Sigmoid colon (tissue), 7 donors: ENCODE data around the gene MYL4. TPM values are rescaled to one million over a fixed set of nuclear protein-coding genes. Genes with fewer than 3 reads are reported as not detected.
"Not testable (repeated sequence)": the region's sequence is repeated elsewhere in the genome, so short reads cannot be mapped to it uniquely, and the experiment has no call there.

Experiments used
- DNase-seq: peaks from one replicate; pipeline ENCODE4 v3.0.0-alpha.2; 2019
- H3K27ac ChIP-seq, 4 donors: fragments of 200-600 bp; sonication (generic); one replicate each; pipeline ENCODE4 v1.5.1; 2016 to 2019; ENCODE audit warnings: mild to moderate bottlenecking in 1 of 4
- H3K27me3 ChIP-seq, 3 donors: fragments of 200-600 bp; sonication (generic); one replicate each; pipeline ENCODE4 v1.5.1; 2019; ENCODE audit warnings: mild to moderate bottlenecking in 1 of 3
- H3K36me3 ChIP-seq, 4 donors: fragments of 200-600 bp; sonication (generic); one replicate each; pipeline ENCODE4 v1.5.1; 2016 to 2019
- H3K4me1 ChIP-seq, 4 donors: fragments of 200-600 bp; sonication (generic); one replicate each; pipeline ENCODE4 v1.5.1; 2017 to 2019
- H3K4me3 ChIP-seq, 4 donors: fragments of 200-600 bp; sonication (generic); one replicate each; pipeline ENCODE4 v1.5.1; 2017 to 2019; ENCODE audit warnings: mild to moderate bottlenecking in 2 of 4, moderate library complexity in 1 of 4
- H3K9me3 ChIP-seq, 4 donors: fragments of 200-600 bp in 3 of 4; sonication (generic) in 3 of 4; one replicate each; pipeline versions ENCODE4 v1.5.1 to v1.6.1; 2013 to 2019
- EP300 ChIP-seq, 4 donors: sonication (generic); formaldehyde crosslinking; IDR thresholded peaks; one replicate each; pipeline ENCODE4 v1.6.1; 2017; ENCODE audit warnings: antibody characterized with exemption in 4 of 4
- POLR2A ChIP-seq, 2 donors: fragments of 450-650 bp; IDR thresholded peaks; one replicate each; pipeline ENCODE4 v1.6.1; 2016; ENCODE audit warnings: antibody characterized with exemption in 2 of 2, mild to moderate bottlenecking in 2 of 2, moderate library complexity in 2 of 2
- POLR2AphosphoS5 ChIP-seq, 4 donors: sonication (generic); formaldehyde crosslinking; IDR thresholded peaks; one replicate each; pipeline ENCODE4 v1.6.1; 2017; ENCODE audit warnings: antibody characterized with exemption in 4 of 4
- WGBS, 2 donors: extraction: QIAGEN DNeasy Blood & Tissue Kit; methylation state at CpG; one replicate each; pipeline ENCODE4 v1.1.7; 2013; 5-methylcytosine and 5-hydroxymethylcytosine counted together
- intact Hi-C: fragments of 100-400 bp; cut with DNase I; formaldehyde crosslinking; loops from one replicate; pipeline ENCODE4 v1.15.1; 2023
- polyA plus RNA-seq, 3 donors: library from polyadenylated mRNA; stranded (reverse); fragments of 200-250 nt; gene quantifications; one replicate each; pipeline ENCODE4 v1.2.3, GENCODE V29; 2013
- total RNA-seq, 4 donors: library from RNA; depleted of rRNA; stranded (reverse); fragments of >200 nt; gene quantifications; one replicate each; pipeline ENCODE4 v1.1.0, GENCODE V29; 2016
- TF ChIP-seq, protein P1 (sequence below), 4 experiments: fragments of 450-650 bp in 3 of 4; fragments of 200-600 bp in 1 of 4; IDR thresholded peaks; one replicate each; pipeline ENCODE4 v1.5.1; 2016 to 2019; ENCODE audit warnings: antibody characterized with exemption in 4 of 4, mild to moderate bottlenecking in 3 of 4, moderate library complexity in 2 of 4
- donor health status: healthy with polysubstance abuse.
- donor health status: Bipolar disorder and iron deficiency.
- donor health status: healthy.

Gene MYL4
- total and polyA plus RNA-seq, 7 donors = 0.31 to 2.8 (median 1.1) TPM; not detected in 4

- 78 to 85% methylated on average over 5 of the region's 5 CpGs for WGBS, 2 donors
- intact Hi-C loops = no loop called here
- TF ChIP-seq POLR2AphosphoS5 (IDR thresholded peaks at IDR 0.05) = no peak
- no peak for TF ChIP-seq POLR2A (IDR thresholded peaks at IDR 0.05)
- TF ChIP-seq EP300 (IDR thresholded peaks at IDR 0.05) = no peak
- TF ChIP-seq, protein P1, sequence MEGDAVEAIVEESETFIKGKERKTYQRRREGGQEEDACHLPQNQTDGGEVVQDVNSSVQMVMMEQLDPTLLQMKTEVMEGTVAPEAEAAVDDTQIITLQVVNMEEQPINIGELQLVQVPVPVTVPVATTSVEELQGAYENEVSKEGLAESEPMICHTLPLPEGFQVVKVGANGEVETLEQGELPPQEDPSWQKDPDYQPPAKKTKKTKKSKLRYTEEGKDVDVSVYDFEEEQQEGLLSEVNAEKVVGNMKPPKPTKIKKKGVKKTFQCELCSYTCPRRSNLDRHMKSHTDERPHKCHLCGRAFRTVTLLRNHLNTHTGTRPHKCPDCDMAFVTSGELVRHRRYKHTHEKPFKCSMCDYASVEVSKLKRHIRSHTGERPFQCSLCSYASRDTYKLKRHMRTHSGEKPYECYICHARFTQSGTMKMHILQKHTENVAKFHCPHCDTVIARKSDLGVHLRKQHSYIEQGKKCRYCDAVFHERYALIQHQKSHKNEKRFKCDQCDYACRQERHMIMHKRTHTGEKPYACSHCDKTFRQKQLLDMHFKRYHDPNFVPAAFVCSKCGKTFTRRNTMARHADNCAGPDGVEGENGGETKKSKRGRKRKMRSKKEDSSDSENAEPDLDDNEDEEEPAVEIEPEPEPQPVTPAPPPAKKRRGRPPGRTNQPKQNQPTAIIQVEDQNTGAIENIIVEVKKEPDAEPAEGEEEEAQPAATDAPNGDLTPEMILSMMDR (IDR thresholded peaks at IDR 0.05) = no peak
- Histone ChIP-seq H3K27ac (no peak overlapping the region), H3K4me3 (no peak overlapping the region), H3K27me3 (no peaks in the 10 kb centered on the region), H3K9me3 (no peaks in the 10 kb centered on the region), H3K4me1 (peaks cover 0 to 21% (median 17%) of the 10 kb centered on the region in 4 donors), H3K36me3 (no peaks in the 10 kb centered on the region)
- no peak for DNase-seq
Measured at GRCh38 chr17:47223460-47223859, 14.3 kb downstream of the MYL4 start.

DNA sequence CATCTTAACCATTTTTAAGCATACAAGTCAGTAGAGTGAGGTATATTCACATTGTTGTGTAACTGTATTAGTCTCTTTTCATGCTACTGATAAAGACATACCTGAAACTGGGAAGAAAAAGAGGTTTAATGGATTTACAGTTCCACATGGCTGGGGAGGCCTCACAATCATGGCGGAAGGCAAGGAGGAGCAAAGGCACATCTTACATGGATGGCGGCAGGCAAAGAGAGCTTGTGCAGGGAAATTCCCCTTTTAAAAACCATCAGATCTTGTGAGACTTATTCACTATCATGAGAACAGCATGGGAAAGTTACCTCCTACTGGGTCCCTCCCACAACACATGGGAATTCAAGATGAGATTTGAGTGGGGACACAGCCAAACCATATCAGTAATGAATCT, 14.9 kb downstream of the MYL4 start:
- H3K4me3 ChIP-seq, DNase-seq, intact Hi-C loops, H3K27me3 ChIP-seq, H3K9me3 ChIP-seq, H3K36me3 ChIP-seq: not testable (repeated sequence)
- peak overlapping the region in 3 of 4 donors; percentile 63 to 82 (median 77) for H3K27ac ChIP-seq
- H3K4me1 ChIP-seq = peaks cover 0 to 21% (median 17%) of the 10 kb centered on the region in 4 donors
- 97 to 99% methylated on average over 2 of the region's 2 CpGs for WGBS, 2 donors

DNA sequence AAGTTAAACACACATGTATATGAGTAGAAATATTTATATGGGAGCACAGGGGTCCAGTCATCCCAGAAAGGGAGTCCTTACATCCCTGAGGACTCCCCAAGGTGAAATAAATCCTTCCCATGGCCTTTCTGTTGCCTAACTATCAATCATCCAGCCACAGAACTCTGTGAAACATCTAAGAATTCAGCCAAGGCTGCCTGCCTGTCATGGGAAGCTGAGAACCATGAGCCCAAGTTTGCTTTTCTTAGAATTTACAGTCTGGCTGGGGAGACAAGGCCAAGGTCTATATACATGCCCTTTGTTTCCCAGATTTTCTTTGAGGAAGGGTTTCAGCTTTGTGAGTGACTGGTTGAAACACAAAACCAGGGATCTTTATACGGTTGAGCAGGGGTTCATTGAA, 15.8 kb downstream of the MYL4 start:
- DNase-seq = no peak
- Histone ChIP-seq H3K27ac (peak overlapping the region; percentile 54 to 82 (median 70)), H3K4me1 (peaks cover 0 to 26% (median 21%) of the 10 kb centered on the region in 4 donors), H3K9me3 (no peaks in the 10 kb centered on the region), H3K27me3 (no peaks in the 10 kb centered on the region), H3K36me3 (no peaks in the 10 kb centered on the region), H3K4me3 (no peak overlapping the region)
- intact Hi-C loops = no loop called here
- TF ChIP-seq POLR2AphosphoS5 (IDR thresholded peaks at IDR 0.05) (no peak), EP300 (IDR thresholded peaks at IDR 0.05) (no peak), POLR2A (IDR thresholded peaks at IDR 0.05) (no peak)
- TF ChIP-seq, protein P1 (IDR thresholded peaks at IDR 0.05) = no peak
- 69 to 73% methylated on average over 1 of the region's 1 CpG for WGBS, 2 donors

DNA sequence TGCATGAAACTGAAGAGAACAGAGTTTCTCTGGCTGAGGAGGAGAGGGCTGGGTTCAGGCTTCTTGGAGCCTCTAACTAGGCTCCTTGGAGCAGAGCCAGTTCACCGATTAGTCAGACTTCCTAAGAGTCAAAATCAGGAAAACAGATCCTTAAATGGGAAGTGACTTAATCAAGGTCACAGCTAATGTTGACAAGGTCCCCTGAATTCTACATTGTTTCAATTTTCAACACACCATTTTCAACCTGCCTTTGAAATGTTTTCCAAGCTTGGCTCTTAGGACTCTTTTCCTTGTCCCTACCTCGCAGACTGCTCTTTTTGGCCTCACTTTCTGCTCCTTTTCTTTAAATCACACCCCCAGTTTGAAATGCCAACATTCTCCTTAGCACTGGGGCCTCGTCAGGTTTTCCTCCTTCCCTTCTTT, 16.3 kb downstream of the MYL4 start:
- Histone ChIP-seq H3K4me1 (peaks cover 0 to 31% (median 26%) of the 10 kb centered on the region in 4 donors), H3K4me3 (no peak overlapping the region), H3K27ac (peak overlapping the region; percentile 54 to 82 (median 70)), H3K27me3 (no peaks in the 10 kb centered on the region), H3K36me3 (no peaks in the 10 kb centered on the region), H3K9me3 (no peaks in the 10 kb centered on the region)
- TF ChIP-seq, protein P1 (IDR thresholded peaks at IDR 0.05) = no peak
- TF ChIP-seq EP300 (IDR thresholded peaks at IDR 0.05) (no peak), POLR2A (IDR thresholded peaks at IDR 0.05) (no peak), POLR2AphosphoS5 (IDR thresholded peaks at IDR 0.05) (peak in 2 of 4 donors; percentile 16 to 44)
- 52 to 55% methylated on average over 3 of the region's 3 CpGs for WGBS, 2 donors
- peak; percentile 92 for DNase-seq
- intact Hi-C loops = no loop called here

DNA sequence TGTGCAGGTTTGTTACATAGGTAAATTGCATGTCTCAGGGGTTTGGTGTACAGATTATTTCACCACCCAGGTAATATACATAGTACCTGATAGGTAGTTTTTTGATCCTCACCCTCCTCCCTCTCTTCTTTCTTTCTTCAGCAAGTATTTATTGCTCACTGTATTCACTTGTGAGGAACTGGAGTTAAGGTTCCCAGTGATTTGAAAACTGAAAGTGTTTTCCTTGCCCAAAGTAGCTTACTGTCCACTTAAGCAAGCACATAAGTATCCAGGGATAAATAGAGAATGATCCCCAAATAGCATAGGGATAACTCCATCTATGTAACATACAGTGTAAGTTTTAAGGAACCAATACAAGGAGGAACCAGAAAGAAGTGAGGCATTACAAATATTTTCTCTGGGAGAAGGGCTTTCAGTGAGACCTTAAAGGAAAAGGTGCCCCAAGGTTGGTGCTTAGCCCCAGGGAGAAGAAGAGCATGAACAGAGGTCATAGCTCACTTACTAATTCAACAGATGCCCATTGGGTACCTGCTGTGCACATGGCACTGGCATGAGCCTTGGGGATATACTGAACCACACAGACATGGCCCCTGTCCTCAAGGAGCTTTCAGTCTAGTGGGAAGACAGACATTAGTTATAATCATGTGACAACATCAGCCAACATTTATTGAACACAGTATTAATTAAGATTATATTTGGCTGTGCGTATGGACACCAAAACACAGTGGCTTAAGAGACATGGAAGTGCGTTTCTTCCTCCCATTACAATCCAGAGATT, 17.0 kb downstream of the MYL4 start:
- intact Hi-C loops = no loop called here
- no peak for TF ChIP-seq EP300 (IDR thresholded peaks at IDR 0.05)
- TF ChIP-seq, protein P1 (IDR thresholded peaks at IDR 0.05) = no peak
- TF ChIP-seq POLR2AphosphoS5 (IDR thresholded peaks at IDR 0.05) = no peak
- TF ChIP-seq POLR2A (IDR thresholded peaks at IDR 0.05) = no peak

More for the DNA sequence above, 17.0 kb downstream of the MYL4 start:
- H3K4me1 ChIP-seq = peaks cover 0 to 31% (median 27%) of the 10 kb centered on the region in 4 donors
- H3K4me3 ChIP-seq = no peak overlapping the region
- H3K27ac ChIP-seq = peak overlapping the region; percentile 54 to 82 (median 70)
- DNase-seq = no peak
- H3K27me3 ChIP-seq = no peaks in the 10 kb centered on the region
- no peaks in the 10 kb centered on the region for H3K9me3 ChIP-seq
- H3K36me3 ChIP-seq = no peaks in the 10 kb centered on the region
- 94 to 96% methylated on average over 2 of the region's 2 CpGs for WGBS, 2 donors
